T47D (cell line): ENCODE data around the gene OR2Z1.
"Not testable (repeated sequence)": the region's sequence is repeated elsewhere in the genome, so short reads cannot be mapped to it uniquely, and the experiment has no call there.

Experiments
- DNase-seq, 2 experiments: peaks; one replicate each; pipeline versions ENCODE4 v3.0.0 to v3.0.0-alpha.2; 2011 to 2012; ENCODE audit warnings: low read depth in 1 of 2, low spot score in 1 of 2
- JUND ChIP-seq: IDR thresholded peaks from 2 replicates; pipeline ENCODE4 v1.6.1; 2012; ENCODE audit warnings: low read depth
- in situ Hi-C: cut with HindIII; loops from 2 replicates; pipeline ENCODE4 v1.10.0; 2016; ENCODE audit warnings: low sequenced_read_pairs, low pct_unique_long_range_greater_than_20kb

OR2Z1 gene

GRCh38 chr19:8722032-8722431 lies 598 bp downstream of the OR2Z1 start:
- no peak for DNase-seq
- in situ Hi-C loops, result no loop called here

DNA sequence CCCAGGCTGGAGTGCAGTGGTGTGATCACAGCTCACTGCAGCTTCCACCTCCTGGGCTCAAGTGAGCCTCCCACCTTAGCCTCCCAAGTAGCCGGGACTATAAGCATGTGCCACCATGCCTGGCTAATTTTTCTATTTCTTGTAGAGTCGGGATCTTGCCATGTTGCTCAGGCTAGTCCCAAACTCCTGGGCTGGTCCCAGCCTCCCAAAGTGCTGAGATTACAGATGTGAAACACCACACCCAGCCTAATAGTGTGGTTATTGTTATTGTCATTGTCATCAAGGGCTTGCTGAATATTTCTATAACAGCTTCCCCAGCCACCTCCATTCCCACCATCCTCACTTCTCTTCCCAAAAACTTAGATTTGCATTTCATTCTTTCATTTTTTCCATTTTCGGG lies 2.8 kb downstream of the OR2Z1 start:
- DNase-seq, result no peak
- no peak for TF ChIP-seq JUND
- in situ Hi-C loops, result no loop called here

More at GRCh38 chr19:8722032-8722431, 598 bp downstream of the OR2Z1 start:
- no peak for TF ChIP-seq JUND

DNA sequence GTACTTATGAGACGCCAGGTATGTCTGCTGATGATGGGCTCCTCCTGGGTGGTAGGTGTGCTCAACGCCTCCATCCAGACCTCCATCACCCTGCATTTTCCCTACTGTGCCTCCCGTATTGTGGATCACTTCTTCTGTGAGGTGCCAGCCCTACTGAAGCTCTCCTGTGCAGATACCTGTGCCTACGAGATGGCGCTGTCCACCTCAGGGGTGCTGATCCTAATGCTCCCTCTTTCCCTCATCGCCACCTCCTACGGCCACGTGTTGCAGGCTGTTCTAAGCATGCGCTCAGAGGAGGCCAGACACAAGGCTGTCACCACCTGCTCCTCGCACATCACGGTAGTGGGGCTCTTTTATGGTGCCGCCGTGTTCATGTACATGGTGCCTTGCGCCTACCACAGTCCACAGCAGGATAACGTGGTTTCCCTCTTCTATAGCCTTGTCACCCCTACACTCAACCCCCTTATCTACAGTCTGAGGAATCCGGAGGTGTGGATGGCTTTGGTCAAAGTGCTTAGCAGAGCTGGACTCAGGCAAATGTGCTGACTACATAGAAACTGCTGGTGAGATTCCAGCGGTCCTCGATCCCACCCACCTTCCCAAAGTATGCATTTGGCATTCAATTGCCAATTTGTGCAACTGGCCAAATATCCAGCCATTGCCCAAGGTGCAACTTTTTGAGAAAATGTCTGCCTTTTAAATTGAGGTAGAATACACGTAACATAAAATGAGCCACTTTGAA lies 10.2 kb downstream of the OR2Z1 start:
- in situ Hi-C loops, result no loop called here
- peak in 1 of 2 experiments; percentile 74 for DNase-seq

GRCh38 chr19:8738377-8738776 lies 16.9 kb downstream of the OR2Z1 start:
- in situ Hi-C loops, result no loop called here

More for the DNA sequence above, 10.2 kb downstream of the OR2Z1 start:
- no peak for TF ChIP-seq JUND

GRCh38 chr19:8739291-8740065 lies 18.0 kb downstream of the OR2Z1 start:
- in situ Hi-C loops, result not testable (repeated sequence)

More at GRCh38 chr19:8738377-8738776, 16.9 kb downstream of the OR2Z1 start:
- no peak for DNase-seq
- no peak for TF ChIP-seq JUND

DNA sequence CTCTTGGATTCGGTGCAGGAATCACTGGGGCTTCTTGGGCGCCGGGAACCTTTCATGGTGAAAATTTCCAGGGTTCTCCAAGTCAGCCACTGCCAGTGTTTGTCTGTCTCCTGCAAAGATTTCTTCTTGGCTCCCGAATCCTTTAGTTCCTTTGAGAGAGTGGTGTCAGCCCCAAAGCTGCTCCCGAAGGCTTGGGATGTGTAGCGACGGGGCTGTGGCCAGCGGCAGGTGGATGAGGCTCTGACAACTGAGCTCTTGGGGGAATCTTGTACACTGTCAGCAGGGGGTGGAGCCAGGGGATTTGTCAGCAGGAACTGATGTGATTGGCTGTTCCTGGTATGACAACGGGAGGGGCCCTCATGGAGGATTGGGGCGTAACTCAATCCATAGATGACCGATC lies 45.8 kb downstream of the OR2Z1 start:
- DNase-seq, in situ Hi-C loops: not testable (repeated sequence)

More at GRCh38 chr19:8739291-8740065, 18.0 kb downstream of the OR2Z1 start:
- DNase-seq, result not testable (repeated sequence)

GRCh38 chr19:8769265-8769664 lies 47.8 kb downstream of the OR2Z1 start:
- in situ Hi-C loops, DNase-seq: not testable (repeated sequence)

- DNase-seq, in situ Hi-C loops: not testable (repeated sequence)
Observed at GRCh38 chr19:8773587-8773986, 52.2 kb downstream of the OR2Z1 start.
